HepG2 (cell line): ENCODE measurements around the gene UGT8. TPM values are rescaled to one million over a fixed set of nuclear protein-coding genes. Genes with fewer than 3 reads are reported as not detected.

Source experiments
- ATAC-seq: fragments of 200-7000 bp; cut with Tn5 transposase; 3 replicates; pipeline ENCODE4 v1.9.1; 2020; ENCODE audit warnings: mild to moderate bottlenecking, moderate library complexity
- BruUV-seq: library from RNA; stranded (reverse); fragments of 400-500 nt; replicated peaks from 2 replicates; lab custom pipeline; 2021; lab: Mats Ljungman, UMichigan
- CTCF ChIA-PET: fragments of 300-600 bp; formaldehyde crosslinking; extraction: SDS; loops from one replicate; lab custom pipeline; 2021; ENCODE audit warnings: low total read pairs, inconsistent platforms, low intra/inter-chr PET ratio; lab: Yijun Ruan, JAX
- POLR2A ChIA-PET: fragments of 350-600 bp; sonication (Branson Sonifier 250); formaldehyde crosslinking; loops from one replicate; lab custom pipeline; 2020; ENCODE audit warnings: antibody characterized with exemption, inconsistent platforms; lab: Yijun Ruan, JAX
- DNase-seq: peaks from one replicate; pipeline ENCODE4 v3.0.0-alpha.2; 2015; ENCODE audit warnings: low spot score
- FAIRE-seq: peaks from 3 replicates; lab custom pipeline; 2011; peaks lifted over from hg19 to GRCh38; lab: Jason Lieb, UNC
- H2AFZ ChIP-seq: one replicate; pipeline ENCODE4 v1.6.1; 2011; ENCODE audit warnings: low read length, inconsistent platforms
- H3K27ac ChIP-seq: fragments of 300-600 bp; 3 replicates; pipeline ENCODE4 v1.8.0; 2011; ENCODE audit warnings: mixed run types, mild to moderate bottlenecking, mixed read lengths, low read length, inconsistent platforms; ENCODE audit not compliant: insufficient read depth; ENCODE audit errors: extremely low read length
- H3K27me3 ChIP-seq, 2 experiments: fragments of 200-600 bp in 1 of 2; 2 replicates in 1 of 2; 3 replicates in 1 of 2; pipeline versions ENCODE4 v1.6.0 to v1.8.0; 2011; ENCODE audit warnings: low read length in 2 of 2, mild to moderate bottlenecking in 2 of 2, moderate library complexity in 2 of 2, inconsistent platforms in 1 of 2; ENCODE audit not compliant: insufficient read depth in 2 of 2, control insufficient read depth in 1 of 2
- H3K36me3 ChIP-seq, 2 experiments: fragments of 200-600 bp in 1 of 2; replicated peaks in 1 of 2; 2 replicates in 1 of 2; 3 replicates in 1 of 2; pipeline versions ENCODE4 v1.5.1 to v1.8.0; 2011; ENCODE audit warnings: low read length in 2 of 2, inconsistent platforms in 1 of 2; ENCODE audit not compliant: insufficient read depth in 2 of 2, control insufficient read depth in 1 of 2
- H3K4me1 ChIP-seq: 2 replicates; pipeline ENCODE4 v1.5.1; 2012; ENCODE audit warnings: low read length, inconsistent platforms; ENCODE audit not compliant: insufficient read depth
- H3K4me2 ChIP-seq: 2 replicates; pipeline ENCODE4 v1.6.0; 2011; ENCODE audit warnings: low read depth, low read length, inconsistent platforms
- H3K4me3 ChIP-seq, 3 experiments: fragments of 200-600 bp in 1 of 3; sonication (generic), shearing (Covaris generic) in 1 of 3; replicated peaks in 1 of 3; 2 replicates each; pipeline ENCODE4 v1.5.1; 2011 to 2016; ENCODE audit warnings: low read length in 3 of 3, inconsistent platforms in 2 of 3, low read depth in 2 of 3, mild to moderate bottlenecking in 2 of 3, control low read depth in 1 of 3, mixed read lengths in 1 of 3; ENCODE audit not compliant: insufficient read depth in 1 of 3
- H3K79me2 ChIP-seq: one replicate; pipeline ENCODE4 v1.6.1; 2011; ENCODE audit warnings: low read length, inconsistent platforms; ENCODE audit not compliant: insufficient read depth
- H3K9ac ChIP-seq: 2 replicates; pipeline ENCODE4 v1.6.0; 2011; ENCODE audit warnings: mild to moderate bottlenecking, low read depth, low read length, inconsistent platforms; ENCODE audit not compliant: insufficient read depth
- H3K9me3 ChIP-seq: 2 replicates; pipeline ENCODE4 v1.5.1; 2012; ENCODE audit warnings: mild to moderate bottlenecking, low read length
- H4K20me1 ChIP-seq: 2 replicates; pipeline ENCODE4 v1.6.0; 2011; ENCODE audit warnings: inconsistent platforms, mild to moderate bottlenecking, low read length, moderate library complexity; ENCODE audit not compliant: insufficient read depth
- MTF1 ChIP-seq: sonication (generic); formaldehyde crosslinking; IDR thresholded peaks from 2 replicates; pipeline ENCODE4 v1.5.0; 2020; ENCODE audit warnings: missing genetic modification reagents
- YEATS2 ChIP-seq: sonication (generic); formaldehyde crosslinking; IDR thresholded peaks from 2 replicates; pipeline ENCODE4 v1.4.0; 2020; ENCODE audit warnings: missing genetic modification reagents, borderline replicate concordance
- ZNF10 ChIP-seq: sonication (generic); formaldehyde crosslinking; IDR thresholded peaks from 2 replicates; pipeline ENCODE4 v1.4.0; 2020; ENCODE audit warnings: mild to moderate bottlenecking, low read depth, missing genetic modification reagents, borderline replicate concordance
- ZNF124 ChIP-seq: sonication (generic); formaldehyde crosslinking; IDR thresholded peaks from 2 replicates; pipeline ENCODE4 v1.4.0; 2020; ENCODE audit warnings: missing genetic modification reagents
- ZNF33A ChIP-seq: sonication (generic); formaldehyde crosslinking; IDR thresholded peaks from 2 replicates; pipeline ENCODE4 v1.5.1; 2020; ENCODE audit warnings: missing genetic modification reagents, mild to moderate bottlenecking, moderate library complexity, borderline replicate concordance
- ZNF431 ChIP-seq: sonication (generic); formaldehyde crosslinking; IDR thresholded peaks from 2 replicates; pipeline ENCODE4 v1.9.0; 2022; ENCODE audit warnings: missing genetic modification reagents, low read depth, mild to moderate bottlenecking, borderline replicate concordance
- ZNF564 ChIP-seq: sonication (generic); formaldehyde crosslinking; IDR thresholded peaks from 2 replicates; pipeline ENCODE4 v1.8.1; 2023; ENCODE audit warnings: mild to moderate bottlenecking, missing genetic modification reagents
- ZNF775 ChIP-seq: sonication (generic); formaldehyde crosslinking; IDR thresholded peaks from 2 replicates; pipeline ENCODE4 v1.4.0; 2020; ENCODE audit warnings: missing genetic modification reagents, mild to moderate bottlenecking, moderate library complexity, borderline replicate concordance
- WGBS: methylation state at CpG from one replicate; pipeline ENCODE4 v1.1.6; 2017; ENCODE audit warnings: low lambda C conversion rate; 5-methylcytosine and 5-hydroxymethylcytosine counted together
- in situ Hi-C: cut with HindIII; loops from 2 replicates; pipeline ENCODE4 v1.10.0; 2017; ENCODE audit warnings: low pct_unique_long_range_greater_than_20kb; ENCODE audit not compliant: extremely low pct_ligation_motif_present
- intact Hi-C: fragments of 100-400 bp; cut with micrococcal nuclease; formaldehyde crosslinking; loops from one replicate; pipeline ENCODE4 v1.10.0; 2022; ENCODE audit not compliant: unreplicated experiment
- polyA plus RNA-seq, 8 experiments: library from polyadenylated mRNA; depleted of rRNA in 3 of 8; stranded (reverse) in 7 of 8; unstranded in 1 of 8; fragments of >200 nt; fragmentation: Illumina TruSeq in 4 of 8; extraction: Trizol in 4 of 8; gene quantifications; 2 replicates each; pipeline versions ENCODE4 v1.2.1 to v1.2.3, GENCODE V29; 2011 to 2016; ENCODE audit warnings: low read depth in 4 of 8, missing spikeins in 1 of 8, mixed read lengths in 1 of 8; ENCODE audit not compliant: insufficient read depth in 1 of 8
- total RNA-seq, 5 experiments: library from RNA; depleted of rRNA; stranded (reverse); fragments of >200 nt; fragmentation: Illumina TruSeq; extraction: Trizol; gene quantifications; 2 replicates each; pipeline ENCODE4 v1.2.3, GENCODE V29; 2016; ENCODE audit warnings: low read depth in 1 of 5
- TF ChIP-seq, protein P1 (sequence below): sonication (generic); formaldehyde crosslinking; conservative IDR thresholded peaks from 2 replicates; pipeline ENCODE4 v1.8.1; 2023; ENCODE audit warnings: missing genetic modification reagents
- TF ChIP-seq, protein P2 (sequence below): sonication (generic); formaldehyde crosslinking; IDR thresholded peaks from 2 replicates; pipeline ENCODE4 v1.5.0; 2020; ENCODE audit warnings: mild to moderate bottlenecking, missing genetic modification reagents, borderline replicate concordance
- TF ChIP-seq, protein P3 (sequence below): sonication (generic); formaldehyde crosslinking; IDR thresholded peaks from 2 replicates; pipeline ENCODE4 v1.4.0; 2020; ENCODE audit warnings: missing genetic modification reagents, borderline replicate concordance
- TF ChIP-seq, protein P4 (sequence below): sonication (generic); formaldehyde crosslinking; IDR thresholded peaks from 2 replicates; pipeline ENCODE4 v1.5.1; 2020; ENCODE audit warnings: missing genetic modification reagents, mild to moderate bottlenecking, borderline replicate concordance

Gene UGT8
- total and polyA plus RNA-seq, 2 of the 13 experiments (the other 11 are each of a cell fraction or from before 2014, with no cell fraction given), result not detected

DNA sequence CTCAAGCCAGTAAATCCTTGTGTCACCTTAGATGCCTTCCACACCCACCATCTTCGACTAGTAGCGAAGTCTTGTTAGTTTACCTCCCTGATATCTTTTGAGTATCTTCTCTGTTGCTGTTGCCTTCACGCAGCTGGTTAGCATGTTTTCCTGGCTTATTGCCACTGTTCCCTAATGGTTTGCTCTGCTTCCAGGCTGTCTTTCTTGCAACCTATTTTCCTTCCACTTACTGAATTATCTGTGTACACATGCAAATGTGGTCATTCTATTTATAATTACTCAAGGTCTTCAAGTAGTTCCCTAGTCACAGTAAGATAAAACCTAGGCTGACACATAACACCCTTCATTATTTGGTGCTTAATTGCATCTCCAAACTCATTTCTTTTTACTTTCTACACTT is 89.5 kb downstream of the UGT8 start:
- POLR2A ChIA-PET, result no interaction called here
- H3K27ac ChIP-seq, result no peak overlapping the region
- TF ChIP-seq, protein P1, sequence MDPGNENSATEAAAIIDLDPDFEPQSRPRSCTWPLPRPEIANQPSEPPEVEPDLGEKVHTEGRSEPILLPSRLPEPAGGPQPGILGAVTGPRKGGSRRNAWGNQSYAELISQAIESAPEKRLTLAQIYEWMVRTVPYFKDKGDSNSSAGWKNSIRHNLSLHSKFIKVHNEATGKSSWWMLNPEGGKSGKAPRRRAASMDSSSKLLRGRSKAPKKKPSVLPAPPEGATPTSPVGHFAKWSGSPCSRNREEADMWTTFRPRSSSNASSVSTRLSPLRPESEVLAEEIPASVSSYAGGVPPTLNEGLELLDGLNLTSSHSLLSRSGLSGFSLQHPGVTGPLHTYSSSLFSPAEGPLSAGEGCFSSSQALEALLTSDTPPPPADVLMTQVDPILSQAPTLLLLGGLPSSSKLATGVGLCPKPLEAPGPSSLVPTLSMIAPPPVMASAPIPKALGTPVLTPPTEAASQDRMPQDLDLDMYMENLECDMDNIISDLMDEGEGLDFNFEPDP (CRISPR knock-in tag), result no peak
- TF ChIP-seq ZNF564 (CRISPR knock-in tag) (no peak), ZNF124 (CRISPR knock-in tag) (no peak), ZNF10 (CRISPR knock-in tag) (no peak), MTF1 (CRISPR knock-in tag) (no peak), ZNF33A (CRISPR knock-in tag) (no peak), ZNF775 (CRISPR knock-in tag) (no peak), YEATS2 (CRISPR knock-in tag) (no peak), ZNF431 (no peak)
- TF ChIP-seq, protein P2, sequence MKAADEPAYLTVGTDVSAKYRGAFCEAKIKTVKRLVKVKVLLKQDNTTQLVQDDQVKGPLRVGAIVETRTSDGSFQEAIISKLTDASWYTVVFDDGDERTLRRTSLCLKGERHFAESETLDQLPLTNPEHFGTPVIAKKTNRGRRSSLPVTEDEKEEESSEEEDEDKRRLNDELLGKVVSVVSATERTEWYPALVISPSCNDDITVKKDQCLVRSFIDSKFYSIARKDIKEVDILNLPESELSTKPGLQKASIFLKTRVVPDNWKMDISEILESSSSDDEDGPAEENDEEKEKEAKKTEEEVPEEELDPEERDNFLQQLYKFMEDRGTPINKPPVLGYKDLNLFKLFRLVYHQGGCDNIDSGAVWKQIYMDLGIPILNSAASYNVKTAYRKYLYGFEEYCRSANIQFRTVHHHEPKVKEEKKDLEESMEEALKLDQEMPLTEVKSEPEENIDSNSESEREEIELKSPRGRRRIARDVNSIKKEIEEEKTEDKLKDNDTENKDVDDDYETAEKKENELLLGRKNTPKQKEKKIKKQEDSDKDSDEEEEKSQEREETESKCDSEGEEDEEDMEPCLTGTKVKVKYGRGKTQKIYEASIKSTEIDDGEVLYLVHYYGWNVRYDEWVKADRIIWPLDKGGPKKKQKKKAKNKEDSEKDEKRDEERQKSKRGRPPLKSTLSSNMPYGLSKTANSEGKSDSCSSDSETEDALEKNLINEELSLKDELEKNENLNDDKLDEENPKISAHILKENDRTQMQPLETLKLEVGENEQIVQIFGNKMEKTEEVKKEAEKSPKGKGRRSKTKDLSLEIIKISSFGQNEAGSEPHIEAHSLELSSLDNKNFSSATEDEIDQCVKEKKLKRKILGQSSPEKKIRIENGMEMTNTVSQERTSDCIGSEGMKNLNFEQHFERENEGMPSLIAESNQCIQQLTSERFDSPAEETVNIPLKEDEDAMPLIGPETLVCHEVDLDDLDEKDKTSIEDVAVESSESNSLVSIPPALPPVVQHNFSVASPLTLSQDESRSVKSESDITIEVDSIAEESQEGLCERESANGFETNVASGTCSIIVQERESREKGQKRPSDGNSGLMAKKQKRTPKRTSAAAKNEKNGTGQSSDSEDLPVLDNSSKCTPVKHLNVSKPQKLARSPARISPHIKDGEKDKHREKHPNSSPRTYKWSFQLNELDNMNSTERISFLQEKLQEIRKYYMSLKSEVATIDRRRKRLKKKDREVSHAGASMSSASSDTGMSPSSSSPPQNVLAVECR (CRISPR knock-in tag), result no peak
- TF ChIP-seq, protein P3, sequence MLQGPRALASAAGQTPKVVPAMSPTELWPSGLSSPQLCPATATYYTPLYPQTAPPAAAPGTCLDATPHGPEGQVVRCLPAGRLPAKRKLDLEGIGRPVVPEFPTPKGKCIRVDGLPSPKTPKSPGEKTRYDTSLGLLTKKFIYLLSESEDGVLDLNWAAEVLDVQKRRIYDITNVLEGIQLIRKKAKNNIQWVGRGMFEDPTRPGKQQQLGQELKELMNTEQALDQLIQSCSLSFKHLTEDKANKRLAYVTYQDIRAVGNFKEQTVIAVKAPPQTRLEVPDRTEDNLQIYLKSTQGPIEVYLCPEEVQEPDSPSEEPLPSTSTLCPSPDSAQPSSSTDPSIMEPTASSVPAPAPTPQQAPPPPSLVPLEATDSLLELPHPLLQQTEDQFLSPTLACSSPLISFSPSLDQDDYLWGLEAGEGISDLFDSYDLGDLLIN (CRISPR knock-in tag), result no peak
- TF ChIP-seq, protein P4, sequence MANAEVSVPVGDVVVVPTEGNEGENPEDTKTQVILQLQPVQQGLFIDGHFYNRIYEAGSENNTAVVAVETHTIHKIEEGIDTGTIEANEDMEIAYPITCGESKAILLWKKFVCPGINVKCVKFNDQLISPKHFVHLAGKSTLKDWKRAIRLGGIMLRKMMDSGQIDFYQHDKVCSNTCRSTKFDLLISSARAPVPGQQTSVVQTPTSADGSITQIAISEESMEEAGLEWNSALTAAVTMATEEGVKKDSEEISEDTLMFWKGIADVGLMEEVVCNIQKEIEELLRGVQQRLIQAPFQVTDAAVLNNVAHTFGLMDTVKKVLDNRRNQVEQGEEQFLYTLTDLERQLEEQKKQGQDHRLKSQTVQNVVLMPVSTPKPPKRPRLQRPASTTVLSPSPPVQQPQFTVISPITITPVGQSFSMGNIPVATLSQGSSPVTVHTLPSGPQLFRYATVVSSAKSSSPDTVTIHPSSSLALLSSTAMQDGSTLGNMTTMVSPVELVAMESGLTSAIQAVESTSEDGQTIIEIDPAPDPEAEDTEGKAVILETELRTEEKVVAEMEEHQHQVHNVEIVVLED, result no peak
- TF ChIP-seq, all 625 proteins: peak for 0
- intact Hi-C loops, result no loop called here
- in situ Hi-C loops, result no loop called here
- Histone ChIP-seq H3K4me1 (no peaks in the 10 kb centered on the region), H3K79me2 (no peaks in the 10 kb centered on the region), H3K9ac (no peak overlapping the region), H3K36me3 (no peaks in the 10 kb centered on the region), H3K4me3 (no peak overlapping the region), H3K9me3 (no peaks in the 10 kb centered on the region), H4K20me1 (no peaks in the 10 kb centered on the region), H3K27me3 (no peaks in the 10 kb centered on the region; a peak in 1 of 5 replicates), H3K4me2 (no peak overlapping the region), H2AFZ (no peak overlapping the region)
- BruUV-seq, result no TSS peak
- CTCF ChIA-PET, result no interaction called here
- no peak for ATAC-seq
- 16% methylated on average over 3 of the region's 3 CpGs for WGBS
- FAIRE-seq, result no peak
- no peak for DNase-seq
